Measurements from ENCODE around the gene CLDN9. TPM values are rescaled to one million over a fixed set of nuclear protein-coding genes. Genes with fewer than 3 reads are reported as not detected.

Gene CLDN9, protein sequence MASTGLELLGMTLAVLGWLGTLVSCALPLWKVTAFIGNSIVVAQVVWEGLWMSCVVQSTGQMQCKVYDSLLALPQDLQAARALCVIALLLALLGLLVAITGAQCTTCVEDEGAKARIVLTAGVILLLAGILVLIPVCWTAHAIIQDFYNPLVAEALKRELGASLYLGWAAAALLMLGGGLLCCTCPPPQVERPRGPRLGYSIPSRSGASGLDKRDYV
- under 0.01 and 0.13 TPM in 2 replicates for total RNA-seq

DNA sequence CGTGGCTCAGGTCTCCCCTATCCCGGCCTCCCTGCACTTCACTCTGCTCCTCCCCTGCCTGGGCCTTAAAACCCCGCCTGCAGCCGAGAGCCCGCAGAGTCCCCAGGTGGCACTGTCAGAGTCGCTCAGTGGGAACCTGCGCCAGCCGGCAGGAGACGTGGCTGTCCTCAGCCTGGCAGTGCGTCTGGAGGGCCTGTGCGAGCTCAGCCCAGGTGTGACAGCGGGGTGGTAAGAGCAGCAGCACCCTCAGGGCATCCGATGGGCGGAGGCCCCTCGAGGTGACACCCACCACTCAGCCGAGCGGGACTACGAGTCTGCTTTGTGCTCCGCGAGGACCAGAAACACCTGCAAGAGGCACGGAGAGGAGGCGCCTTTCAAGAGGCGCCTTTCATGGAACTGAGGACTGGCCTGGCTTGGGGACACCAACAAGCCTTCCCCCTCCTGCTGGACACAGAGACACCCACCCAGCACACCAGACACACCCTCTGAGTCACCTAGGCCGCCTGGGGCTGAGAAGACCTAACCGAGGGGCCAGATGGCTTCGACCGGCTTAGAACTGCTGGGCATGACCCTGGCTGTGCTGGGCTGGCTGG lies at the start of gene CLDN9:
TSS of gene CLDN9 (plus strand) at position 96 of the 593 bp plus-strand sequence. CDS start at position 536, 440 bp downstream.
- no peak for FAIRE-seq
- Histone ChIP-seq H3K4me3 (ENCODE audit: low read depth, low read length) (no peak within 1 kb of the TSS), H3K27me3 (ENCODE audit: control insufficient read depth, insufficient read depth, low read length) (peaks cover 5% of the 10 kb centered on the region), H3K36me3 (ENCODE audit: control insufficient read depth, insufficient read depth, low read length) (no peaks in the 10 kb centered on the region)
- TF ChIP-seq CTCF (IDR thresholded peaks at IDR 0.05; ENCODE audit: insufficient read depth, low read length, severe bottlenecking): no peak
- no peak for DNase-seq (ENCODE audit: low read depth)

DNA sequence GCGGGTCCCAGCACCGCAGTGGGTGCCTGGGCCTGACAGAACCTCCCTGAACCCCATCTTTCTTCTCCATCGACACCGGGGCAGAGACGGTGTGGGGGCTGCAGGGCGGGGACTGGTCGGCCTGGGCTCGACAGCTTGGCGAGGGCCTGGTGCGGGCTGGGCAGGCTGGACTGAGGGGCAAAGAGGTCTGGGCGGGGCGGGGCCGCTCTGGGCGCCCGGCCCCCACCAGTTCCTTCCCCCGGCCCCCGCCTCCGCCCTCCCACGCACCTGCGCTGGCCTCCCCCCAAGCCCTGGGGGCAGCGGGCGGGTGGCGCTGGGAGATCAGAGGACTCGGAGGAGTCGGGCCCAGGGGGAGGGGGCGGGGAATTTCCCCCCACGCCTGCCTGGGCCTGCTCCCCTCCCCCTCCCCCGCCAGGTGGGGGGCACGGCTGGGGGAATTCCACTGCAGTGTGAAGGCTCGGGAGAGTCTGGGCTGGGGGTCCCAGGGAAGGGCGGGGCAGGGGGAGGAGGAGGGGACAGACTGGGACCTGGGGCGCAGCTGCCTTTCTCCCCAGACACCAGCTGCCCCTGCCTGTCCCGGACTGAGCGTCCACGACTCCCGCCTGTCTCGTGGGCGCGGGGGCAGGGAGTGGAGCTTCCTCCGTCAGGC lies 49.5 kb upstream of the CLDN9 start:
- no peak for TF ChIP-seq CTCF (IDR thresholded peaks at IDR 0.05; ENCODE audit: insufficient read depth, low read length, severe bottlenecking)
- FAIRE-seq (no peak), DNase-seq (ENCODE audit: low read depth) (no peak)
- H3K4me3 ChIP-seq (ENCODE audit: low read depth, low read length): peak overlapping the region; percentile 44
- H3K36me3 ChIP-seq (ENCODE audit: control insufficient read depth, insufficient read depth, low read length): no peaks in the 10 kb centered on the region
- H3K27me3 ChIP-seq (ENCODE audit: control insufficient read depth, insufficient read depth, low read length): no peaks in the 10 kb centered on the region

GRCh38 chr16:2963723-2964474 lies 48.8 kb upstream of the CLDN9 start, which contains the start of gene KREMEN2:
Gene KREMEN2 (plus strand): TSS chr16:2964275. CDS start chr16:2964521, 246 bp downstream.
- Histone ChIP-seq H3K27me3 (ENCODE audit: control insufficient read depth, insufficient read depth, low read length) (no peaks in the 10 kb centered on the region), H3K36me3 (ENCODE audit: control insufficient read depth, insufficient read depth, low read length) (no peaks in the 10 kb centered on the region), H3K4me3 (ENCODE audit: low read depth, low read length) (peak within 1 kb of the TSS; percentile 44)
- TF ChIP-seq CTCF (IDR thresholded peaks at IDR 0.05; ENCODE audit: insufficient read depth, low read length, severe bottlenecking): no peak
- FAIRE-seq (no peak), DNase-seq (ENCODE audit: low read depth) (peak; percentile 34)

- DNase-seq (ENCODE audit: low read depth) (peak; percentile 39), FAIRE-seq (no peak)
- Histone ChIP-seq H3K36me3 (ENCODE audit: control insufficient read depth, insufficient read depth, low read length) (no peaks in the 10 kb centered on the region), H3K4me3 (ENCODE audit: low read depth, low read length) (peak overlapping the region; percentile 44), H3K27me3 (ENCODE audit: control insufficient read depth, insufficient read depth, low read length) (no peaks in the 10 kb centered on the region)
- no peak for TF ChIP-seq CTCF (IDR thresholded peaks at IDR 0.05; ENCODE audit: insufficient read depth, low read length, severe bottlenecking)
These were observed 48.0 kb upstream of the CLDN9 start for GRCh38 chr16:2964475-2965336.
